Activated CD4-positive, alpha-beta memory T cell treated with anti-CD3 and anti-CD28 coated beads, Interleukin-2, amount 10 ng/mL, durations not matched to agents 7 days and 5 days (primary cell): Measurements from ENCODE around the gene MASP2. TPM values are rescaled to one million over a fixed set of nuclear protein-coding genes. Genes with fewer than 3 reads are reported as not detected.
A peak's percentile ranks its signal among the peaks of the same experiment; 100 is the strongest.
"Not testable (repeated sequence)": the region's sequence is repeated elsewhere in the genome, so short reads cannot be mapped to it uniquely, and the experiment has no call there.

Experiments used
- CTCF ChIA-PET: fragments of 350-600 bp; sonication (Branson Sonifier 250); formaldehyde crosslinking; loops from one replicate; lab custom pipeline; 2021; ENCODE audit warnings: antibody characterized with exemption, inconsistent platforms; lab: Charles Lee
- POLR2A ChIA-PET: fragments of 350-600 bp; sonication (Branson Sonifier 250); formaldehyde crosslinking; loops from one replicate; lab custom pipeline; 2021; ENCODE audit warnings: antibody characterized with exemption; lab: Charles Lee
- DNase-seq: peaks from one replicate; pipeline ENCODE4 v3.0.0-alpha.2; 2020
- H3K27ac Mint-ChIP-seq: one replicate; pipeline ENCODE4 v1.8.0; 2021; ENCODE audit warnings: mild to moderate bottlenecking, mixed read lengths
- H3K27me3 Mint-ChIP-seq: one replicate; pipeline ENCODE4 v1.8.0; 2021; ENCODE audit warnings: mixed read lengths
- H3K36me3 Mint-ChIP-seq: one replicate; pipeline ENCODE4 v1.8.0; 2021; ENCODE audit warnings: low read depth, mixed read lengths
- H3K4me1 Mint-ChIP-seq: one replicate; pipeline ENCODE4 v1.8.0; 2021; ENCODE audit warnings: mixed read lengths
- H3K4me3 Mint-ChIP-seq: one replicate; pipeline ENCODE4 v1.8.0; 2021; ENCODE audit warnings: mild to moderate bottlenecking, mixed read lengths
- H3K9me3 Mint-ChIP-seq: one replicate; pipeline ENCODE4 v1.8.0; 2021; ENCODE audit warnings: mixed read lengths
- total RNA-seq, 2 experiments: library from RNA; stranded (reverse); gene quantifications; one replicate each; pipeline ENCODE4 v1.2.3, GENCODE V29; 2021

MASP2 gene
- total RNA-seq, 2 experiments from 2014 or later, result not detected

DNA sequence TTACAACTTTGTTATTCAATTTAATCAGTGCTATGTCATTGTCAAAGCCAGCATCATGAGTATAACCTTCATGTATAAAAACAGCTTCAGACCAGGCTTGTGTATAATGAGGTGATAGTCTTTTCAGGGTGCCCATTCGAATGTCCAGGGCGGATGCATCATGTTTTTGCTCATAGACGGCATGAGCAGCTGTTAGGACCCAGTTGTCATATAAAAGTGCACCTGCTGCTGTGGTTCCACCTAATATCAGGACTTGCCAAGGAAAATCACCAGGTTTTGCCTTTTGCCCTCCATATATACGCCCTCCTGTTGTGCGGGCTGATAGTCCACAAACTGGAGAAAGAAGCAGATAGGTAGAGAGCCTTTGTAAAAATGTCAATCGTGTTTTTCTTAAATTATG lies 19.7 kb downstream of the MASP2 start:
- Mint-ChIP-seq H3K9me3 (no peaks in the 10 kb centered on the region), H3K4me3 (no peak overlapping the region), H3K27me3 (no peaks in the 10 kb centered on the region), H3K4me1 (peaks cover 17% of the 10 kb centered on the region), H3K27ac (no peak overlapping the region), H3K36me3 (peaks cover 38% of the 10 kb centered on the region)
- ChIA-PET POLR2A (interaction anchor here (1.4 to 1.8 kb wide), 2 partner anchors 15 to 25 kb away, joined by 4 to 9 read pairs; partner anchors contain the start of gene TARDBP), CTCF (interaction anchor here (1.6 kb wide), 1 partner anchor 10 kb away, joined by 12 read pairs; no protein-coding TSS in a partner anchor)
- DNase-seq, result no peak

DNA sequence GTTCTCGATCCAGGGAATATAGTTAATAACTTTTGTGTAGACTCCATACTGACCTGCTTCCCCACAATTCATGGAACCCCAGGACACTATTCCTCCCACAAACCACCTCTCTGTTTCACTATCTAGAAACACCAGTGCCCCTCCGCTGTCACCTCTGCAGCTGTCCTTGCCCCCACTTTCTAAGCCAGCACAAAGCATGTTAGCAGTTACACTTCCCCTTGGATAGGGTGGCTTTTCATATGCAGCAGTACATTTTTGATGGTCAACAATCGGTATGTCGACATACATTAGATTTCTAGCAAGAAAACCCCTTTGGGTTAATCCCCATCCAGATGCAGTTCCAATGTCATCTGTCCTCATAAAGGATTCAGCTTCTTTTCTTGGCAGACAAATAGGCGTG lies 20.1 kb downstream of the MASP2 start:
- ChIA-PET POLR2A (interaction anchor here (1.4 to 1.8 kb wide), 2 partner anchors 15 to 25 kb away, joined by 4 to 9 read pairs; partner anchors contain the start of gene TARDBP), CTCF (interaction anchor here (1.6 kb wide), 1 partner anchor 10 kb away, joined by 12 read pairs; no protein-coding TSS in a partner anchor)
- Mint-ChIP-seq H3K27me3 (no peaks in the 10 kb centered on the region), H3K4me3 (no peak overlapping the region), H3K36me3 (peaks cover 42% of the 10 kb centered on the region), H3K27ac (no peak overlapping the region), H3K4me1 (peaks cover 20% of the 10 kb centered on the region), H3K9me3 (no peaks in the 10 kb centered on the region)
- no peak for DNase-seq

DNA sequence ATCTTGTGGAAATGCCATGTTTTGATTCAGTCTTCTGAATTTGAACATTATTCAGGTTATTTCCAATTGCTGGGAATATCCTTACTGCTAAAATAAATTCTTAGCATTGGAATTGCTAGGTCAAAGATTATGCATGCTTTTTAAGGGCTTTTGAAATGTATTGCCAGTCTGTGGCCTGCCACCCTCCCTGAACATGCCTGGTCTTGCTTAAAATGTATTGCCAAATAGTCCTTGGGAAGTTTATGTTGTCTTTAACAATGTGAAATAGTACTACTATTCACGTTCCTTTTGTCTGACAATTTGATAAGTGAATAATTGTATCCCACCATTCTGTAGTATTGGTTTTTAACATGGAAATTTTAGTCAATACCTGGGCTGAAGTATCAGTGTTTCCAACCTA lies 21.0 kb downstream of the MASP2 start:
- POLR2A ChIA-PET, result no interaction called here
- Mint-ChIP-seq H3K4me1 (peaks cover 21% of the 10 kb centered on the region), H3K27me3 (no peaks in the 10 kb centered on the region), H3K9me3 (no peaks in the 10 kb centered on the region), H3K36me3 (peaks cover 49% of the 10 kb centered on the region), H3K27ac (no peak overlapping the region), H3K4me3 (no peak overlapping the region)
- CTCF ChIA-PET, result interaction anchor here (2.8 kb wide), 1 partner anchor 11 kb away, joined by 15 read pairs; no protein-coding TSS in a partner anchor
- no peak for DNase-seq

DNA sequence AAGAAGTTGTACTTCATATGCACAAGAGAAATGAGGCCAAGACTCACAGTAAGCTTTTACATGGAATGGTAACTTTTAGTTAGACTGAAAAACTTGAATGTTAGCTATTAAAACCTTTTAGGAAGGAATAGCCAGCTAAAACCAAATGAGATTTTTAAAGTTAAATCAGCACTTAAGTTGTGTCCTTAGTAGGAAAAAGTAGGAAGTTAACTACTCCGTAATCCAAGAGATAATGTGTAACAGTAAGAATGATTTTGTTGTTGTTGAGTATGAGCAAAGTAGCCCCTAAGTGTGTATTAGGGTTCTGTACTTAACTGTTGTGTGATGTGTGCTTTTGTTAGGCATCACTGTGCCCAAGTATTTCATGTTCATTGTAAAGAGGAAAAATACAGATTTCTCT lies 21.4 kb downstream of the MASP2 start:
- H3K9me3 Mint-ChIP-seq, result no peaks in the 10 kb centered on the region
- POLR2A ChIA-PET, result no interaction called here
- H3K27me3 Mint-ChIP-seq, result no peaks in the 10 kb centered on the region
- no peak overlapping the region for H3K4me3 Mint-ChIP-seq
- peaks cover 21% of the 10 kb centered on the region for H3K4me1 Mint-ChIP-seq
- H3K27ac Mint-ChIP-seq, result no peak overlapping the region
- no peak for DNase-seq
- H3K36me3 Mint-ChIP-seq, result peaks cover 52% of the 10 kb centered on the region
- CTCF ChIA-PET, result interaction anchor here (2.8 kb wide), 1 partner anchor 12 kb away, joined by 15 read pairs; no protein-coding TSS in a partner anchor

DNA sequence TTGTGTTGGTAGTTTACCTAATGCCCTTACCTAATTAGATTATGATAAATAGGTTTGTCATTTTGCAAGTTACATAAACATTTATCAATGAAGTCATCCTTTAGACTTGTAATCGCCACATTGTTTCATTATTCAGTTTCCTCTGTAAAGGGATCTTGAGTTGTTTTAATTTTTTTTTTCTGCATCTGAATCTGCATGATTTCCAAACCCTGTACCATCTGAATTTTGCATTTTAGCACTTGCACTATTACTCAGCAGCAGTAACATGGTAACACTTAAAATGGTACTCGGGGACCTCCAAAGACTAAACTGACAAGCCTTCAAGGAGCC lies 22.2 kb downstream of the MASP2 start:
- Mint-ChIP-seq H3K9me3 (no peaks in the 10 kb centered on the region), H3K36me3 (peaks cover 59% of the 10 kb centered on the region), H3K4me1 (peaks cover 21% of the 10 kb centered on the region), H3K4me3 (no peak overlapping the region), H3K27ac (no peak overlapping the region), H3K27me3 (no peaks in the 10 kb centered on the region)
- ChIA-PET POLR2A (interaction anchor here (0.6 kb wide), 1 partner anchor 530 kb away, joined by 5 read pairs; no protein-coding TSS in a partner anchor), CTCF (interaction anchor here (2.8 kb wide), 1 partner anchor 12 kb away, joined by 15 read pairs; no protein-coding TSS in a partner anchor)
- no peak for DNase-seq

DNA sequence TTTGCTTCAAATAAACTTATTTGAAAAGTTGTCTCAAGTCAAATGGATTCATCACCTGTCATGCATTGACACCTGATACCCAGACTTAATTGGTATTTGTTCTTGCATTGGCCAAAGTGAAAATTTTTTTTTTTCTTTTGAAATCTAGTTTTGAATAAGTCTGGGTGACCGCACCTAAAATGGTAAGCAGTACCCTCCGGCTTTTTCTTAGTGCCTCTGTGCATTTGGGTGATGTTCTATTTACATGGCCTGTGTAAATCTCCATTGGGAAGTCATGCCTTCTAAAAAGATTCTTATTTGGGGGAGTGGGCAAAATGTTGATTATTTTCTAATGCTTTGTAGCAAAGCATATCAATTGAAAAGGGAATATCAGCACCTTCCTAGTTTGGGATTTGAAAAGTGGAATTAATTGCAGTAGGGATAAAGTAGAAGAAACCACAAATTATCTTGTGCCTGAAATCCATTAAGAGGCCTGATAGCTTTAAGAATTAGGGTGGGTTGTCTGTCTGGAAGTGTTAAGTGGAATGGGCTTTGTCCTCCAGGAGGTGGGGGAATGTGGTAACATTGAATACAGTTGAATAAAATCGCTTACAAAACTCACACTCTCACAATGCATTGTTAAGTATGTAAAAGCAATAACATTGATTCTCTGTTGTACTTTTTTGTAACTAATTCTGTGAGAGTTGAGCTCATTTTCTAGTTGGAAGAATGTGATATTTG lies 22.7 kb downstream of the MASP2 start:
- Mint-ChIP-seq H3K4me1 (peaks cover 21% of the 10 kb centered on the region), H3K4me3 (no peak overlapping the region), H3K27ac (no peak overlapping the region), H3K27me3 (no peaks in the 10 kb centered on the region), H3K9me3 (no peaks in the 10 kb centered on the region), H3K36me3 (peaks cover 63% of the 10 kb centered on the region)
- DNase-seq, result no peak
- POLR2A ChIA-PET, result interaction anchor here (0.6 kb wide), 1 partner anchor 530 kb away, joined by 5 read pairs; no protein-coding TSS in a partner anchor
- CTCF ChIA-PET, result interaction anchor here (2.8 kb wide), 1 partner anchor 13 kb away, joined by 15 read pairs; no protein-coding TSS in a partner anchor

DNA sequence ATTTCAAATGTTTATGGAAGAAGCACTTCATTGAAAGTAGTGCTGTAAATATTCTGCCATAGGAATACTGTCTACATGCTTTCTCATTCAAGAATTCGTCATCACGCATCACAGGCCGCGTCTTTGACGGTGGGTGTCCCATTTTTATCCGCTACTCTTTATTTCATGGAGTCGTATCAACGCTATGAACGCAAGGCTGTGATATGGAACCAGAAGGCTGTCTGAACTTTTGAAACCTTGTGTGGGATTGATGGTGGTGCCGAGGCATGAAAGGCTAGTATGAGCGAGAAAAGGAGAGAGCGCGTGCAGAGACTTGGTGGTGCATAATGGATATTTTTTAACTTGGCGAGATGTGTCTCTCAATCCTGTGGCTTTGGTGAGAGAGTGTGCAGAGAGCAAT lies 23.8 kb downstream of the MASP2 start:
- Mint-ChIP-seq H3K27ac (no peak overlapping the region), H3K27me3 (no peaks in the 10 kb centered on the region), H3K4me3 (no peak overlapping the region), H3K4me1 (peaks cover 26% of the 10 kb centered on the region), H3K36me3 (peaks cover 74% of the 10 kb centered on the region), H3K9me3 (no peaks in the 10 kb centered on the region)
- no peak for DNase-seq
- CTCF ChIA-PET, result interaction anchor here (1.0 to 2.8 kb wide), 2 partner anchors 14 kb away, joined by 3 to 15 read pairs; no protein-coding TSS in a partner anchor
- POLR2A ChIA-PET, result no interaction called here

DNA sequence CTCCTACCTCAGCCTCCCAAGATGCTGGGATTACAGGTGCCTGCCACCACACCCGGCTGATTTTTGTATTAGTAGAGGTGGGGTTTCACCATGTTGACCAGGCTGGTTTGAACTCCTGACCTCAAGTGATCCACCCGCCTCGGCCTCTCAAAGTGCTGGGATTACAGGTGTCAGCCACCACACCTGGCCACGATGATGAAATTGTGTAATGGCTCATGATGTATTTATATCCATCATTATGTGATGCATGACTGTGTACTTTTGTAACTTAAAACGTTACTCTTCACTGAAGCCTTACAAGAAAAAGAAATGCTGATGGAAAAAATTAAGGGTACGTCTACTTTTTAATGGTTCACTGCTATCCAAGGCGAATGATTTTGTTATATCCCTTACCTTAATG lies 27.1 kb downstream of the MASP2 start:
- H3K9me3 Mint-ChIP-seq, result no peaks in the 10 kb centered on the region
- H3K27me3 Mint-ChIP-seq, result no peaks in the 10 kb centered on the region
- H3K27ac Mint-ChIP-seq, result no peak overlapping the region
- ChIA-PET POLR2A (no interaction called here), CTCF (no interaction called here)
- peaks cover 35% of the 10 kb centered on the region for H3K4me1 Mint-ChIP-seq
- H3K36me3 Mint-ChIP-seq, result peaks cover 77% of the 10 kb centered on the region
- DNase-seq, result no peak
- H3K4me3 Mint-ChIP-seq, result no peak overlapping the region

DNA sequence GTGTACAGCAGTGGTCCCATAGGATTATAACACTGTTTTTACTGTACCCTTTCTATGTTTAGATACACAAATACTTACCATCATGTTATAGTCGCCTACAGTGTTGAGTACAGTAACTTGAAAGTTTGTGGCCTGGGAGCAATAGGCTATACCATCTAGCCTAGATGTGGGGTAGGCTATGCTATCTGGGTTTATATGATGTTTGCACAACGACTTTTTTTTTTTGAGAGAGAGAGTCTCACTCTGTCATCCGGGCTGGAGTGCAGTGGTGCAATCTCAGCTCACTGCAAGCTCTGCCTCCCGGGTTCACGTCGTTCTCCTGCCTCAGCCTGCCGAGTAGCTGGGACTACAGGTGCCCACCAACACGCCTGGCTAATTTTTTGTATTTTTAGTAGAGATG lies 27.7 kb downstream of the MASP2 start:
- H3K27ac Mint-ChIP-seq, POLR2A ChIA-PET, DNase-seq, H3K27me3 Mint-ChIP-seq, CTCF ChIA-PET, H3K9me3 Mint-ChIP-seq, H3K4me3 Mint-ChIP-seq: not testable (repeated sequence)
- peaks cover 77% of the 10 kb centered on the region for H3K36me3 Mint-ChIP-seq
- peaks cover 35% of the 10 kb centered on the region for H3K4me1 Mint-ChIP-seq

DNA sequence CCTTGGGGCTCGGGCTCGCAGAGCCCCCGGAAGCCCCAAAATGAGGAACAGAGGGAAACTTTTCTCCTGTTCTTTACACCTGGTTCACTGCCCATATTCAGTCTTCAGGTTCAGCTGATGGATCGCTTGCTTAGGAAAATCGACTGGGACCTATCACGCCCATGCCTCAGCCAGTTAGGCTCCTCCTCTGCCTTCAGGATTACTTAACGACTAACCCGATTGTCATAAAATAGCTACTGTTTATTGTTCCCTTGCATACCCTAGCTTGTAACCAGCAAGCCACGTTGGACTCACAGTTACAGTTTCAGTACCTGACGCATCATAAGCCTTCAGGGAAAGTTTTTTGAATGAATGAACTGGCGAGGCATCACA lies 33.9 kb downstream of the MASP2 start:
- DNase-seq, result no peak
- no peaks in the 10 kb centered on the region for H3K27me3 Mint-ChIP-seq
- peak overlapping the region; percentile 76 for H3K27ac Mint-ChIP-seq
- ChIA-PET POLR2A (interaction anchor here (0.6 to 2.6 kb wide), 12 partner anchors 19 to 896 kb away, joined by 3 to 40 read pairs (median 7); partner anchors contain the start of genes CLCN6, EXOSC10, MTOR and PGD), CTCF (interaction anchor here (1.0 to 2.0 kb wide), 2 partner anchors 24 to 86 kb away, joined by 4 to 12 read pairs; partner anchors contain the start of gene EXOSC10)
- peaks cover 36% of the 10 kb centered on the region for H3K36me3 Mint-ChIP-seq
- no peaks in the 10 kb centered on the region for H3K9me3 Mint-ChIP-seq
- peaks cover 30% of the 10 kb centered on the region for H3K4me1 Mint-ChIP-seq
- peak overlapping the region; percentile 92 for H3K4me3 Mint-ChIP-seq

DNA sequence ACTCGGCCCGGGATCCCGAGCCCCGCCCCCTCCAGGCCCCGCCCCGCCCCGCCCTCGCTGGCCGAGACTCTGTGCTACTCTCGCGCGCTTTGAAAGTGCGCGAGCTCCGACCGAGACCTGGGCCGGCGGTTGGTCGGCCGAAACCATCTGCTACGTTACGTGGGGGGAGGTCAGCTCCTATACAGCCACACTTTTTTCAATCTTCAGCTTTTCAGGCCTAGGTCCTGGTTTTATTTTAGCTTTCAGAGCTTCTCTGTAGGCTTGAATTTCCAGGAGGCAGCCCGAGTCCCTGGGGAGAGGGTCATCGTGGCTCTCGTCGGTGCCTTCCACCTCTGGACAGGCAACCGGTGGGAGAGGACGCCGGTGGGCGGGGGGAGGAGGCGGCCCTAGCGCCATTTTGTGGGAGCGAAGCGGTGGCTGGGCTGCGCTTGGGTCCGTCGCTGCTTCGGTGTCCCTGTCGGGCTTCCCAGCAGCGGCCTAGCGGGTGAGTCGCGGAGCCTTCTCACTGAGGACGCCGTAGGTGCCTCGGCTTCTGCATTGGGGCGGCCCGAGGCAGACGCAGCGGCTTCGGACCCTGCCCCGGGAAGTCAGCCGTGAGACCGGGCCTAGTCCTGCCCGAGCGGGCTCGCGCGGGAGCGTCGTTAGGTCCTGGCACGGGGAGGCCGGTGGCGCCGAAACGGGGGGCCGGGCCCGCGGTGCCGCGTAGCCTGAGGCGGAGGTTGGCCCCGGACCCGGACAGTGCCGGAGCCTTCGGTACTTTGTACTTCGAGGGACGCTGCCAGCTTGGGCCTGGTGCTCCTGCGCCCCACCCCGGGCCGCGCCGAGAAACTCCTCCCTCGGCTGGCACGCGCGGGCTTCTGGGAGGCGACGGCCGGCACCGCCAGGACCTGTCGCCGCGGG lies 34.5 kb downstream of the MASP2 start, which contains the start of gene TARDBP:
TSS of gene TARDBP (plus strand) at position 395 of the 900 bp plus-strand sequence. CDS start 1,074 bp downstream, outside the sequence.
- Mint-ChIP-seq H3K27ac (peak within 1 kb of the TSS; percentile 85), H3K4me1 (peaks cover 30% of the 10 kb centered on the region), H3K9me3 (no peaks in the 10 kb centered on the region), H3K27me3 (no peaks in the 10 kb centered on the region), H3K4me3 (peak within 1 kb of the TSS; percentile 92), H3K36me3 (peaks cover 34% of the 10 kb centered on the region)
- ChIA-PET POLR2A (interaction anchor here (0.6 to 2.6 kb wide), 28 partner anchors 9 to 897 kb away, joined by 3 to 40 read pairs (median 4); partner anchors contain the start of genes CLCN6, EXOSC10, FBXO2 and FBXO6), CTCF (interaction anchor here (0.6 to 2.0 kb wide), 6 partner anchors 25 to 1054 kb away, joined by 3 to 12 read pairs (median 4); partner anchors contain the start of gene EXOSC10)
- DNase-seq, result peak; percentile 91

DNA sequence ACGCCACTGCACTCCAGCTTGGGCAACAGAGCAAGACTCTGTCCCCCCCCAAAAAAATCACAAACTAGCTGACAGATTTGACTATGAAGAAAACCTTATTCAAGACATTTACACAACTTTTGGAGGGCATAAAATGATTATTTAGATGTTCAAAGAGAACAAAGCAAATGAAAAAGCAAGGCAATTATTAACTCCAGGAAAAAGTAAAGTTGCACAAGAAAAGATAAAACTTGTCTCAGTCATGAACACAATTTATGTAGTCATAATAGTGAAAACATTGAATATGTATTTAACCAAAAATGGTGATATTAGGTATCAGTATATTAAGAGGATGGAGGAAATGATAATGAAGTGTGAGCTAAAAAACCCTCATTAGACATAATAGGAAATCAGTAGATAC lies 46.5 kb downstream of the MASP2 start:
- POLR2A ChIA-PET, result no interaction called here
- CTCF ChIA-PET, result interaction anchor here (0.7 kb wide), 1 partner anchor 37 kb away, joined by 3 read pairs; no protein-coding TSS in a partner anchor
- peaks cover 3% of the 10 kb centered on the region for H3K27me3 Mint-ChIP-seq
- no peak overlapping the region for H3K4me3 Mint-ChIP-seq
- H3K27ac Mint-ChIP-seq, result no peak overlapping the region
- peaks cover 2% of the 10 kb centered on the region for H3K36me3 Mint-ChIP-seq
- H3K9me3 Mint-ChIP-seq, result peaks cover 10% of the 10 kb centered on the region
- H3K4me1 Mint-ChIP-seq, result no peaks in the 10 kb centered on the region
- DNase-seq, result no peak
